Measurements from ENCODE around the gene NUDT8.

- no peak for TF ChIP-seq FOS (IDR thresholded peaks at IDR 0.05; ENCODE audit: borderline replicate concordance, extremely low read depth, insufficient read length)
- TF ChIP-seq TAF1 (IDR thresholded peaks at IDR 0.05; ENCODE audit: borderline replicate concordance, low read depth, low read length) = no peak
Observed at GRCh38 chr11:67608486-67608885, 21.3 kb downstream of the NUDT8 start.
